SK-N-MC (cell line): ENCODE data around the gene DCTN2.

Experiments
- EZH2 ChIP-seq: fragments of 200-600 bp; sonication (generic); IDR thresholded peaks from one replicate; pipeline ENCODE4 v1.6.1; 2017; ENCODE audit warnings: antibody characterized with exemption
- FOXP2 ChIP-seq: optimal IDR thresholded peaks from 2 replicates; pipeline ENCODE3; 2011; ENCODE audit warnings: mild to moderate bottlenecking, moderate library complexity; ENCODE audit not compliant: insufficient read depth; ENCODE audit errors: extremely low read length, control extremely low read depth
- POLR2AphosphoS5 ChIP-seq: IDR thresholded peaks from 2 replicates; pipeline ENCODE4 v1.6.1; 2012; ENCODE audit warnings: mild to moderate bottlenecking, low read depth, low read length, borderline replicate concordance

DNA sequence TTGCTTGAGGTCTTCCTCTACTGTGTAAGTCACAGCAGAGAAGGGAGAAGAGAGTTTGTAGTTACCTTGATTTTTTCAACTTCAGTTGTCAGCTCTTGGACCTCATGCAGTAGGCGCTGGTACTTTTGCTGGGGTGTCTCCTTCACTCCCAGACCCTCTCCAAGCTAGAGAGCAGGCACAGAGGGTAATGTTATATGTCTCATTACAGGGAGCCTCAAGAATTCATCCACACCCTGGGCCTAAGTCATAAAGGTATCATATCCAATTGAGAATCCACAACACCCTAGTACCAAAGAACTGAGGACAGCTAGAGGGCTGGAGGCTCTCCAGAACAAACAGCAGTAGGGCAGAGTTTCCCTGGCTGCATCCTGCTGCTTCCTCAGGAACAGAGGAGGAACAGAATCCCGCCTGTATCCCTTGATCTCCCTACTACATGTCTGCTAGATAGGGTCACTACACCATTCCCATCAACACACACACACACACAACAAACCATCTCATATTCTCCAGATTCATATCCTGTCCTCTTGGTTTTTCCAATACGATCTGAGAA lies 11.9 kb downstream of the DCTN2 start:
- TF ChIP-seq POLR2AphosphoS5 (no peak), EZH2 (no peak), FOXP2 (no peak)
